GOT3 (cell line): ENCODE measurements around the gene TEX13A.
"Not testable (repeated sequence)": the region's sequence is repeated elsewhere in the genome, so short reads cannot be mapped to it uniquely, and the experiment has no call there.

Source experiments
- DNase-seq: peaks from one replicate; lab custom pipeline; 2025; ENCODE audit warnings: mixed read lengths; lab: John Stamatoyannopoulos, UW

Gene TEX13A

GRCh38 chrX:105220636-105221035 lies at the start of gene TEX13A:
TSS of gene TEX13A (minus strand) at chrX:105220694. CDS start at chrX:105220397, 297 bp downstream.
- DNase-seq: no peak

- no peak for DNase-seq
Observed at GRCh38 chrX:105269386-105269785, 48.9 kb upstream of the TEX13A start.

GRCh38 chrX:105267167-105267566 lies 46.7 kb upstream of the TEX13A start:
- DNase-seq: no peak

- DNase-seq: no peak
Observed at GRCh38 chrX:105266456-105266855, 46.0 kb upstream of the TEX13A start.

DNA sequence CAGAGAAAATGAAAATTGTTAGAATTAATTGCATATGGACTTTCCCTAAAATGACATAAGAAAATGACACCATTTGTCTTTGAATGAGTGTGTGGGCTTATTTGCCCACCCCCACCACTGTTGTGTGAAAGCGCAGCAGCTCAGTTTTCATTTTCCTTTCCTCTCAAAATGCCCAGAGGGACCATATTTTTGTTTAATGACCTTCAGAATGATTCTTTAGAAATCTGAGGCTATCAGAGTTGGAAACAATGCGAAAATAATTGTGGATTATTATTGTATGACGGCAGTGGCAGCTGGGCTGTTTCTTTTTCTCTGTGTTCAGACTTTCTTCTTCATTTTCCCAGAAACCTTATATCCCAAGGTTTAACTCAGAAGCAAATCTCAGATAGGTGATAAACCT lies 44.6 kb upstream of the TEX13A start:
- DNase-seq: no peak

- no peak for DNase-seq
Observed at GRCh38 chrX:105263801-105264200, 43.3 kb upstream of the TEX13A start.

DNA sequence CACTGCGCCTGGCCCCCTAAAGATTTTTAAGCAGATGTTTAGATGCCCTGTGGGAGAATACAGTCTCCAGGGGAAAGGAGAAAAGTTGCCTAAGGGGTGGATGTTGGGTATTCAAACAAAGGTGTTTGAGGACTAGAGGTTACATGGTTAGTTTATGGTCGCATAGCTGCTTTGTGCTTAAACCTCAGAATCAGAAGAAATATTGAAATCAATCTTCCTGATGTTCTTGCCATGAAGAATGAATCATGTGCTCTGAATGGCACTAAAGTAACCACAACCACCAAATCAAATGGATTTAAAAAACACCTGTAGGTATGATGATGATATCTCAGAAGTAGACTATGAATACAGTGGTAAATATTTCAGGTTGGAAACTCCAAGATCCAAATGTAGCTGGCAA lies 42.7 kb upstream of the TEX13A start:
- no peak for DNase-seq

DNA sequence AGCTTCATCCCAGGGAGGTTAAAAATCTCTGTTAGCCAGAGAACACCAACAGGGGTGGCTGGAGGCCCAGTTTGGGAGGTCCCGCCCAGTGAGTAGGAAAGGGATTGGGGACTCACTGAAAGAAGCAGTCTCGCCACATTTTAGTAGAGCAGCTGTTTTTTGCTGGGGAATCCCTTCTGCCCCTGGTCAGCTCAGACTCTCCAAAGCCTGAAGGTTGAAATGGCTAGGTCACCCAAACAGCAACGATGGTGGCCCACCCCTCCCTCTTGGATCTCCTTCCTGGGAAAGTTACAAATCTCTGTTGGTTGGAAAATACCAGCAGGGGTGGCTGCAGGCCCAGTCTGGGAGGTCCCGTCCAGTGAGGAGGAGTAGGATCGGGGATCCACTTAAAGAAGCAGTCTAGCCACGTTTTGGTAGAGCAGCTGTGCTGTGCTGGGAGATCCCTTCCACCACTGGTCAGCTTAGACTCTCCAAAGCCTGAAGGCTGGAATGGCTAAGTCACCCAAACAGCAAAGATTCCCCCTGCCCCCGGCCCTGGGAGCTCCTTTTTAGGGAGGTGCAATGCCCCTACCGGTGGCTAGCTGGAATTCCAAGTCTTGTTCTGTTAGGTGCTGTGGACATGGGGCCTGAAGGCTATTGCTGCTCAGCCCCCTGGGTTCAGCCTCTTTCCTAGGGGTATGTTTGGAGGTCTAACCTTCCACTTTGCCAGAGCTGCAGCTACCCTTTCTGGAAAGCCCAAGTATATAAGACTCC lies 40.0 kb upstream of the TEX13A start:
- no peak for DNase-seq

DNA sequence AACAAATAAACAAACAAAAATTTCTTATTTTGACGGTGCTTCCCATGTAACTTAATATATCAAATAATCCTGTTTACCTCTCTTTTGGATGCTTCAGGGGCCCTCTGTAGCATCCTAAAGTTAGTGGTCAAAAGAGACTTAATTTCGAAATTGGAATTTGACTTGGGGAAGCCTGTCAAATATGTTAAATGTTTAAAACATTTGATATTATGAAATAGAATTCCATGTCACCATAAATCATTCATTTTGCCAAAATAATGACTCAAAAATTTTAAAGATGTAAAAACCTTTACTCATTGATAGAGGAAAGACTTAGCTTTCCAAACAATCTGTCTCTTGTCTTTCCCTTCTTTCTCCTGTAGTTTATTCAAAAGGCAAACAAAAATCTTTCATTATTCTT lies 20.6 kb upstream of the TEX13A start:
- no peak for DNase-seq

DNA sequence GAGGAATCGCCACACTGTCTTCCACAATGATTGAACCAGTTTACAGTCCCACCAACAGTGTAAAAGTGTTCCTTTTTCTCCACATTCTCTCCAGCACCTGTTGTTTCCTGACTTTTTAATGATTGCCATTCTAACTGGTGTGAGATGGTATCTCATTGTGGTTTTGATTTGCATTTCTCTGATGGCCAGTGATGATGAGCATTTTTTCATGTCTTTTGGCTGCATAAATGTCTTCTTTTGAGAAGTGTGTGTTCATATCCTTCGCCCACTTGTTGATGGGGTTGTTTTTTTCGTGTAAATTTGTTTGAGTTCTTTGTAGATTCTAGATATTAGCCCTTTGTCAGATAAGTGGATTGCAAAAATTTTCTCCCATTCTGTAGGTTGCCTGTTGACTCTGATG lies 16.9 kb upstream of the TEX13A start:
- not testable (repeated sequence) for DNase-seq

DNA sequence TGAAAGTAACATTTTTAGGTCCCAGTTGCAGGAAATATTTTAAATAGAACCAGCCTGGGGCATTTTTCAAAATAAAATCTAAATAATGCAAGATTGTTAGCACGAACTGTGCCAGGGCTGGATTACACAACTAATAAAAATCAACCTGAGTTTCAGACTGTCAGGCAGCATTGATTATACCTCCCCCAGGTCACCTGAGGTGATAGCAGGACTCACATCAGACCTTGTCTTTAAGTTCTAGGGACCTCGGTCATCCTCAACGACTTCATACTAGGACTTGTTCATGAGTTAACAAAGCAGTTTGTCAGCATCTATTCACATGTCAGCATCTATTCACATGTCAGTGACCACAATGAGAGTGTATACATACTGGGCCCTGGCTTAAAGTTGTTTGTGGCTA lies 8.7 kb upstream of the TEX13A start:
- no peak for DNase-seq

DNA sequence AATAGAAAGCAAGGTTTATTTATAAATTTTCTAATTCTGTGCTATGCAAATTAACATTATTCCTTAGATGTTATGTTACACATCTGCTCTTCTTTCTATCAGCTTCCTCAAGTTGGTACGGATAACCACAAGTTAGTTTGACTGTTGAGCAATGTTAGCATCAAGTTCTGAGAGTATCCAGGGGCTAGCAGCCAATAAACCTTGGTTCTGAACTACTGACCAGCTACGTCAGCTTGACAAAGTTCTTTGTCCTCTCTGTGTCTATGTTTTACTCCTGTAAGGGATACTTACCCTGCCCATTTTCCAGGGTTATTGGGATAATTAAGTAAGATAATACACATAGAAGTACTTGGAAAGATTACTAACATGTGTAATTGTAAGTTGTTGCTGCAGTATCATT lies 8.1 kb upstream of the TEX13A start:
- DNase-seq: no peak

DNA sequence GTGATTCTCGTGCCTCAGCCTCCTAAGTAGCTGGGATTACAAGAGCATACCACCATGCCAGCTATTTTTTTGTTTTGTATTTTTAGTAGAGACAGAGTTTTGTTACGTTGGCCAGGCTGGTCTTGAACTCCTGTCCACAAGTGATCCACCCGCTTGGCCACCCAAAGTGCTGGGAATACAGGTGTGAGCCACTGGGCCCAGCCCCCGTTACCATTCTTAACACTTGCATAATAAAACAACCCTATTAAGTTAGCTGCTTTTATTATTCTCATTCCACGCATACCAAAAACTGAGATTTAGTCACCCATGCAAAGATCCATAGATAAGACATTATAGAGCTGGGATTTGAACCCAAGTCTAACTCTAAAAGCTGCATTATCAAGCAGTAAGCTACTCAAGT lies 6.0 kb upstream of the TEX13A start:
- DNase-seq: no peak

DNA sequence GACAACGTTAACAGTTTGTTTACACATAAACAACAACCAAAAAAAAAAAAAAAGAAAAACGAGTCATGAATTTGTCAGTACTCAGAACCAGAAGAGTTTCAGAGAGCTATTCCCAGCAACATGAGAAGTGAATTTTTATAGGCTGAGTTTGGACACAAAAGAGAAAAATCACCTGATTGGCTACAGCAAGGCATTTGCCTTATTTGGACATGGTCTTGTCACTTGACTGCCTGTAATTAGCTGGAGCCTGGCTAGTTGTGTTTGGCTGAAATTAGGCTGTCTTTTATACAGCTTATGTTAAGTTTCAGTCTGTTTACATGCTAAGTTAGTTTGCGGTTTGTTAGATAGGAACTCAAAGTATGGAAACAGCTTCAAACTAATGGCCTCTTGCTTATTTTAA lies 880 bp upstream of the TEX13A start:
- DNase-seq: no peak

DNA sequence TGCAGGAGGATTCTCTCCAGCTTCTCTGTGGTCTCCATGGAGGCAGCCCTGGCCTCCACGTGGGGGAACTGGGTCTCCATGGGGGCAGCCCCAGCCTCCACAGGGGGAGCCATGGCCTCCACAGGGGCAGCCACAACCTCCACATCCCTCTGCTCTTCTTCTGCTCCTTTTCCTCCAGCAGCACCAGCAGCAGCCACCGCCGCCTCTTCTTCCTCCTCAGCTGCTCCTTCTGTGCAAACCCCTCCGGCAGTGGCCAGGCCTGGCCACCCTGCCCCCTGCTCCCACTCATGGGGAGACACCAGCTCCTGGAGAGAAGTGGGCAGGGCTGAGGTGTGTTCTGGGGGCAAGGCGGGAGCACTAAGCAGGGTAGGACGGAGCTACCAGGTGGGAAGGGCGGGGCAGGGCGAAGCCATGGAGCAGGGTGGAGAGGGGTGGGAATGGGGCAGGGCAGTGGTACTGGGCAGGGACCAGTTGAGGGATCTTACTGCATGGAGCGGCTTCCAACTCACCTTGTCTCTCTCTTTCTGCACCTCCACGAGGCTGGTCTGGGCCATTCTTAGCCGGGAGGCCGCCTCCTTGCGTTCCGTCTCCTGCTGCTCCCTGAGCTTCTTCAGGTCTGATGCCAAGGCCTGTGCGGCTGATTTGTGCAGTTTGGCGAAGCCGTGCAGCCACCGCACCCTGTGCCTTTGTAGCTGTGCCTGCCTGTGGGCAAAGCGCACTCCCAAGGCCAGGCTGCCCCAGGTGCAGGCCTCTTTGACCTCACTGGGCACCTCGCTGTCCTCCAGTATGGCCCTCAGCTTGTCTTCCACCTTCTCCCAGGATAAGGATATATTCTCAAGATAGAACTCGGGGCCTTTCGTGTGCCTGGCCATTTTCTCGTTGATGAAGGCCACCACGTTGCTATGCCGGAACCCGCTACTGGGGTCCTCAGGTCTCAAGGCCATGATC lies 766 bp downstream of the TEX13A start:
- no peak for DNase-seq

- no peak for DNase-seq
Observed at GRCh38 chrX:105211066-105211575, 9.4 kb downstream of the TEX13A start.

- DNase-seq: no peak
Observed at GRCh38 chrX:105210258-105210657, 10.2 kb downstream of the TEX13A start.

GRCh38 chrX:105209406-105209805 lies 11.1 kb downstream of the TEX13A start:
- no peak for DNase-seq

- DNase-seq: no peak
Observed at GRCh38 chrX:105191878-105192277, 28.6 kb downstream of the TEX13A start.

DNA sequence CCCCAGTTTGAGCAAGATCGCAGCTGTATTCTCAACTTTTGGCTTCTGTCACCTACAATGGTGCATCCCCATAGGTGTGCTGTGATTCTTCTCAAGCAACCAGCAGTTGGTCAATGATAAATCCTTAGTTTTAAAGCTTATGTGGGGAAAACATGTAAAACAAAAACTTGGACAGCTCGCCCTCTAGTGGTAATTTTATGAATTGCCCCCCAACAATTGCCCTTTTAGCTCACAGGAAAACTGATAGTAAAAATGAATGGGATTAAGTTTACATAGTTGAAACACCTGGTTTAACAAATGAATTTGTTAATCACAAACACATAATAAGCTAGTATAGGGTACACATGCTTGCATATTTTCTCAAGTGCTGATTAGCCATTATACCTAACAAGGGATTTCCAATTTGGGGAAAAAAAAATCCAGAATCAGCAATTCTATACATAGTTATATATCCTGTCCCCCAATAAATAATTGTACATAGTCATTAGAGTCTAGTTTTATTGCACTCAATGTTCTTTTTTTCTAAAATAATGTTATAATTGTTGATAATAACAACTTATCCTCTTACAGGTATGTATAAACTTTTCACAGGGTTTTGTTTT lies 30.1 kb downstream of the TEX13A start:
- DNase-seq: no peak

DNA sequence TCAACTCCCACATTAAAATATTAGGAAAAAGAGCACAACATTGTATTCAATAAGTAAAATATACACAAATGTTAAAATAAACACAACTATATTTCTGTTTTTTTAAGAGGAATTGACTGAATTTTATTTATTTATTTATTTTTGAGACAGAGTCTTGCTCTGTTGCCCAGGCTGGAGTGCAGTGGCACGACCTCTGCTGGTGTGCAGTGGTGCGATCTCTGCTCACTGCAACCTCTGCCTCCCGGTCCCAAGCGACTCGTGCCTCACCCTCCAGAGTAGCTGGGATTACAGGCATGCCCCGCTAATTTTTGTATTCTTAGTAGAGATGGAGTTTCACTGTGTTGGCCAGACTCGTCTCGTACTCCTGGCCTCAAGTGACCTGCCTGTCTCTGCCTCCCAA lies 31.4 kb downstream of the TEX13A start:
- DNase-seq: no peak

DNA sequence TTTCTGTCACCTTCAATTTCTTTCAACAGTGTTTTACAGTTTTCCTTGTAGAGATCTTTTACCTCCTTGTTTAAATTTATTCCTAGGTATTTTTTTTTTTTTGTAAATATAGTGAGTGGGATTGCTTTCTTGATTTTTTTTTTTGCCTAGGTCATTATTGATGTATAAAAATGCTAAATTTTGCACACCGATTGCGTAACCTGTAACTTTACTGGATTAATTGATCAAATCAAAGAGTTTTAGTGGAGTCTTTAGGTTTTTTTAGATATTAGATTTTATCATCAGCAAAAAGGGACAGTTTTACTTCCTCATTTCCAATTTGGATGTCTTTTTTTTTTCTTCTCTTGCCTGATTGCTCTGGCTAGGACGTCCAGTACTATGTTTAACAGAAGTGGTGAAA lies 40.9 kb downstream of the TEX13A start:
- no peak for DNase-seq

GRCh38 chrX:105173071-105173470 lies 47.4 kb downstream of the TEX13A start:
- DNase-seq: no peak
